ENCODE measurements around the gene PBX4.

DNA sequence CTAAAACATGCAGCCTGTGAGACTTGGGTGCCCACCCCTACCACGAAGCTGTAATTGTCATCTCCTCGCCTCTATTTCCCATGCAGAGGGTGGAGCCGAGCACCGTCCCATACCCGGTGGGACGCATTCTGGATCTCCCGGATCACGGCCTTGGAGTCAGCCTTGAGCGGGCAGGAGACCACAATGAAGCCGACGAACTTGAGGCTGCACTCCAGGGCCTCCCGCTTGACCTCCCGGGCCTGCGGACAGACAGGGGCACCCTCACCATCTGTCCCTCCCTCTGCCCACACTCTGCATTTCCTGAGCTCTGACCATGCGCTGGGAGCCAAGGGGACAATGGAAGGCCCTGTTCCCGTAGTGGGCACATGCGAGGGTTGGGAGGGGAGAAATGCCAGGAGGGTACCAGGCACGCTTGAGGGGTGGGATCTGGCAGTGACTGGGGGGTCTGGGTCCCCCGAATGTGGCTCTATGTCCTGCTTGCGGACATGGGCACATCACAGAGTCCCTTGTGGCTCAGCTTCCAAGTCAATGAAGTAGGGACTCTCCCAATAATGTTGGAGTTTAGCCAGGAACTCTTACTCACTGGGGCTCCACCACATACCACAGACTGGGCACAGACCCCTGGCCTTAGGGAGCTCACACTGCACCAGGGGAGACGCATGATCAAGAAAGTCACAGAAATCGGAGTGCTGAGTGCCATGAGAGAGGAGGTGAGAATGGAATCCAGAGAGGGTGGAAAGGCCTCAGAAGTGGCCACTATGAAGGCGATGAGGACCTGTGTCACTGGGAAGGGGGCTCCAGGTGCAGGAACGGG lies 34.2 kb upstream of the PBX4 start:
- TF ChIP-seq, protein P1, sequence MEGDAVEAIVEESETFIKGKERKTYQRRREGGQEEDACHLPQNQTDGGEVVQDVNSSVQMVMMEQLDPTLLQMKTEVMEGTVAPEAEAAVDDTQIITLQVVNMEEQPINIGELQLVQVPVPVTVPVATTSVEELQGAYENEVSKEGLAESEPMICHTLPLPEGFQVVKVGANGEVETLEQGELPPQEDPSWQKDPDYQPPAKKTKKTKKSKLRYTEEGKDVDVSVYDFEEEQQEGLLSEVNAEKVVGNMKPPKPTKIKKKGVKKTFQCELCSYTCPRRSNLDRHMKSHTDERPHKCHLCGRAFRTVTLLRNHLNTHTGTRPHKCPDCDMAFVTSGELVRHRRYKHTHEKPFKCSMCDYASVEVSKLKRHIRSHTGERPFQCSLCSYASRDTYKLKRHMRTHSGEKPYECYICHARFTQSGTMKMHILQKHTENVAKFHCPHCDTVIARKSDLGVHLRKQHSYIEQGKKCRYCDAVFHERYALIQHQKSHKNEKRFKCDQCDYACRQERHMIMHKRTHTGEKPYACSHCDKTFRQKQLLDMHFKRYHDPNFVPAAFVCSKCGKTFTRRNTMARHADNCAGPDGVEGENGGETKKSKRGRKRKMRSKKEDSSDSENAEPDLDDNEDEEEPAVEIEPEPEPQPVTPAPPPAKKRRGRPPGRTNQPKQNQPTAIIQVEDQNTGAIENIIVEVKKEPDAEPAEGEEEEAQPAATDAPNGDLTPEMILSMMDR (IDR thresholded peaks at IDR 0.05), result no peak
- TF ChIP-seq POLR2A (IDR thresholded peaks at IDR 0.05), result no peak

Measured in uterus (tissue), 2 donors.